Head of caudate nucleus (tissue), 42 donors: ENCODE measurements around the gene RPS16.

Source experiments
- DNase-seq, 42 donors: peaks; one replicate each; pipeline versions ENCODE4 v3.0.0 to v3.0.0-alpha.2; 2020 to 2021; ENCODE audit warnings: mixed read lengths in 7 of 42
- intact Hi-C: fragments of 100-400 bp; cut with DNase I; formaldehyde crosslinking; loops from one replicate; pipeline ENCODE4 v1.15.0; 2022

Gene RPS16

DNA sequence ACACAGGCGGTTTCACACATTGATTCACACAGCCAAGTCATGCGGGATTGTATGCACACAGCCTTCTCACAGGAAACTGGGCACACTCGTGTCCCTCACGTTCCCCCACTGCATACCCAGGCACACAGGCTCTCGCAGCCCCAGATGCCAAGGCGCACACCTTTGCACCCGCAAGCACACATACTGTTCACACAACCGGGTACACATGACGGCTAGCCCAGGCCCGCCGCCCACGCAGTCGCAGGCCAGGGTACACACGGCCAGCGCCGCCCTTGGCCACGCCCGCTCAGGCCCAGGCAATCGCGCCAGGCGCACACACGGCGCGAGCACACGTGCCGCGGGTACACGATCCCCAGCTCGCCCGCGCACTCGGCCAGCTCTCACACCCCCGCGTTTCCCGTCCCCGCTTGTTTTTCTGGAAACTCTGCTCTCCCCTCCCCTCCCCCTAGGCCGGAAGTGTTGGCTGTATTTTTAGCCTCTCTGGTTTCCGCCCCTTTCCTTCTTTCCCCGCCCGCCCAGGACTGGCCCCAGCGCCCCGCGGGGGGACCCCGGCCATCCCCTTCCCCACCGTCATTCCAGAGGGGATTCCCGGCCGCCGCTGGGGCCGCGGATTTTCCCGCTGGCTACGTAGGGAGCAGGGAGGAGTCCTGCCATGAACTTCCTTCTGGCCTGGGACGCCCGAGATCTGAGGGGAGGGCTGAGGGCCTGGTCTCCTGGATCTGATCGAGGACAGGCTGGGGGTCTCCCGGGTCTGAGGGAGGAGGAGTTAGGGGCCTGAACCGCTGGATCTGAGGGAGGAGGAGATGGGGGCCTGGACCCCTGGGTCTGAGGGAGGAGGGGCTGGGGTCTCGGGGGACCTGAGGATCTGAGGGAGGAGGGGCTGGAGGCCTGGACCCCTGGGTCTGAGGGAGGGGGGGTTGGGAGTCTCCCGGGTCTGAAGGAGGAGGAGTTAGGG lies 33.1 kb downstream of the RPS16 start:
- intact Hi-C loops: no loop called here
- peak; percentile 45 to 92 (median 73) for DNase-seq

- DNase-seq: peak in 26 of 42 donors; percentile 25 to 75 (median 54)
- intact Hi-C loops: no loop called here
These were observed 34.0 kb downstream of the RPS16 start for GRCh38 chr19:39401549-39402345.

DNA sequence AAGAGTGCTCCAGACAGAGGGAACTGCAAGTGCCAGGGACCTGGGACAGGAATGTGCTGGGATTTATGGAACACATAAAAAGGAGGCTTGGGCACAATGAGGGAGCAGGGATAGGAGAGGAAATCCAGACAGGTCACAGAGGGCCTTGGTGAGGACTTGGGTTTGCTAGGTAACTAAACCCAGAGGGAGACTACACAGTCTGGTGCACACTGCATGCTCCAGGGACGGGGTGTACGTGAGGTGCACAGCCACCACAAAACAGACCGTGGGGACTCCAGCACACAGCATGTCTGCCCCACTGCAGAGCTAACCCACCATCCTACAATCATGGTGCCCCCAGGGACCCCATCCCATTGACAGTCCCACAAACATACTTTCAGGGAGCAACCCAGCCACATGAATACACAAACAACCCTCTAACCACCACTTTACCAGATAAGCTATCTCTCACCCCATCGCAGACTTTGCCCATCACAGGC lies 34.6 kb downstream of the RPS16 start:
- intact Hi-C loops: no loop called here
- no peak for DNase-seq

- intact Hi-C loops: no loop called here
- no peak for DNase-seq
These were observed 35.7 kb downstream of the RPS16 start for GRCh38 chr19:39400061-39400460.

DNA sequence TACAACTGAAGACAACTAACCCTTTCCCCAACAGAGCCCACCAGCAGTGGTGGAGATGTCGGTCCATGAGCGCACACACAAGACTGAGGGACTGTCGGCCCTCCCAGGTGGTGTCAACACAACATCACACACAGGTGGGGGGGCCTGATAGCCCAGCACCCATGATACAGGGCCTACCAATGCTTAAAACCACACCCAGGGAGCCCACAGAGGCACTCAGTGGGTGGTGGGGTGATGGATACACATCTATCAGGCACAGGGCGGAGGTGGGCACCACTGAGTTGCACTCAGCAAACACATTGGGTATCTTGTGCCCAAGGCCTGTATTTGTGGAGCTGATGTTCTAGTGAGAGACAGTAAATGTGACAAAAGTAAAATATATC lies 36.1 kb downstream of the RPS16 start:
- intact Hi-C loops: loop anchor here (5.0 to 10.0 kb wide), 2 partner anchors 55 to 133 kb away; partner anchors contain the start of genes EID2B and SAMD4B
- no peak for DNase-seq

- intact Hi-C loops: loop anchor here (5.0 to 10.0 kb wide), 2 partner anchors 54 to 134 kb away; partner anchors contain the start of genes EID2B and SAMD4B
- peak in 31 of 42 donors; percentile 29 to 76 (median 55) for DNase-seq
These were observed 37.4 kb downstream of the RPS16 start for GRCh38 chr19:39398297-39398864.

DNA sequence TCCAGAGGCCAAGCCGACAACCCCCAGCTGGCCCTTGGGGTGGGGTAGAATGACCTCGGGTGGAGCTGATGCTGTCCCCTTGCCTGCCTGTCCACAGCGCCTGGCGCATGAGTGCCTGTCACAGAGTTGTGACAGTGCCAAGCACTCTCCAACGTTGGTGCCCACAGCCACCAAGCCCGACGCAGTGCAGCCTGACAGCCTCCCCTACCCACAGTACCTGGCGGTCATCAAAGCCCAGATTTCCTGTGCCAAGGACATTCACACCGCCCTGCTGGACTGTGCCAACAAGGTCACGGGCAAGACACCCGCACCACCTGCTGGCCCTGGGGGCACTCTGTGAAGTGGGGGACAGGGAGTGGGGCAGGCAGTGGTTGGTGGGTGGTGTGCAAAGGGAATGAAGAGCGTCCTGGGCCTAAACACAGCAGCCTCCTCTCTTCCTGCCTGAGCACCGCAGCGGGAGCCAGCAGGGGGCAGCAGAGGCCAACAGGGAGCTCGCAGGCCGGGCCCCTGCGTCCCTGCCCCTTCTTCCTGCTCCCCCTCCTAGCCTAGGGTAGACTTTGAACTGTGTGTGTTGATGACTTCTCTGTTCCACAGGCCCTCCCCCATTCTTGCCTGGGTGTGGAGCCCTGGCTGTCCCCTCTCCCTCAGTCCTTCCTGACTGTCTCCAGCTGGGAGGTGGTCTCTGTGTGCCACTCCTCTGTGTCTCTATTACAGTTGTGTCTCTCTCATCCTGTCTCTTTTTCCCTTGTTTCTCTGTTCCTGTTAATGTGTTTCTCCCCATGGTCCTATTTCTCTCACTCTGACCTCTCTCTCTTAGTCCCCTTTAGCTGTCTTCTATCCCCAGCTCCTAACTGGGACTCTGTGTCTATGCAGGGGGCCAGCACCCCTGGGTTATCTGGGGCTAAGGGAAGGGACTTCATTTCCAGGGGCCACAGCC lies 38.1 kb downstream of the RPS16 start:
- intact Hi-C loops: loop anchor here (5.0 to 10.0 kb wide), 2 partner anchors 53 to 135 kb away; partner anchors contain the start of genes EID2B and SAMD4B
- peak; percentile 70 to 94 (median 86) for DNase-seq

DNA sequence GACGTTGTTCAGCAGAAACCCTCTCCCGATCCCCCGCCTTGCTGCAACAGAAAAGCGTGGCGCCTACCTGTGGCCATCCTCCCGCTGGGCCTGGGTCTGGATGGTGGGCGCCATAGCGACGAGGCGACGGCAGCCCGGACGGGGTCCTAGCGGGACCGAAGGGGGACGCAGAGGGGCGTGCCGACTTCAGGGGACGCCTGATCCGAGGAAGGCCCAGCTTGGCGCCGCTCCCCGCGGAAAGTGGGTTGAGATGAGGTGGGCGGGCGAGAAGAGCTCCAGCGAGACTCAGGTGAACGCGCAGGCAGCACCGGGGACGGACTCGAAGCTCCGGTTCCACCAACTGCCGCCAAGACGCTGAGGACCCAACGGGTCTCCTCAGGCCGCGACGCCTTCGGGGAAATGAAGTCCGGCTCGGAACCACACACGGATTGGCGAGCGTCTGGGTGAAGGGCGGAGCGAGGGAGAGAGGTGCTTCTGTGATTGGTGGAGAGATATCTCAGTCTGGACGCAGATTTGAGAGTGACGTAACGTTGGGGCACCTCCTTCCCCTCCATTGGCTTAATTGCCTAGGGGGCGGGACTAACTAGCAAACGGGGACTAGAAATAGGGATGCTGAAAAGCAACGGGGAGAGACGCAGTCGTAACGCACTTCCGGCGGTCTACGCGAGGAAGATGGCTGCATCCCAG lies 44.9 kb downstream of the RPS16 start, which contains the start of the genes MED29 and PAF1:
Gene MED29, plus strand, starts transcription at position 628 of the 687 bp plus-strand sequence. Its CDS starts 45 bp downstream, at position 673.
Gene PAF1, minus strand, starts transcription at position 356 of the 687 bp plus-strand sequence. Its CDS starts 242 bp downstream, at position 114.
- intact Hi-C loops: loop anchor here (10.0 kb wide), 1 partner anchor 46 kb away; the partner anchor contains the start of gene SAMD4B
- peak; percentile 88 to 100 (median 98) for DNase-seq

DNA sequence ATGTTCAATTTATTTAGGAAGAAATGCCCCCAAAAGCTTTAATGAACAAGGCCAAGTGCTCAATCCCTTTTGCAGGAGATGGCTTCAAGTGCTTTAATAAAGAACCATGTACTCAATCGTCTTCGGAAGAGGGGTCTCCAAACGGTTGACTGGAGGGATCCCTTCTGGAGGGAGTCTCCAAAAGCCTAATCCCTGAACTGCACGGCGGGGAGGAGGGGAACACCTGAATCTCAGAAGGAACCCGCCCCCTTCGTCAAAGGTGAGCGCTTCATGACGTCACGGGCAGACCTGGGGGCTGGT lies 45.3 kb downstream of the RPS16 start:
- intact Hi-C loops: loop anchor here (10.0 kb wide), 1 partner anchor 46 kb away; the partner anchor contains the start of gene SAMD4B
- peak in 28 of 42 donors; percentile 67 to 92 (median 82) for DNase-seq

DNA sequence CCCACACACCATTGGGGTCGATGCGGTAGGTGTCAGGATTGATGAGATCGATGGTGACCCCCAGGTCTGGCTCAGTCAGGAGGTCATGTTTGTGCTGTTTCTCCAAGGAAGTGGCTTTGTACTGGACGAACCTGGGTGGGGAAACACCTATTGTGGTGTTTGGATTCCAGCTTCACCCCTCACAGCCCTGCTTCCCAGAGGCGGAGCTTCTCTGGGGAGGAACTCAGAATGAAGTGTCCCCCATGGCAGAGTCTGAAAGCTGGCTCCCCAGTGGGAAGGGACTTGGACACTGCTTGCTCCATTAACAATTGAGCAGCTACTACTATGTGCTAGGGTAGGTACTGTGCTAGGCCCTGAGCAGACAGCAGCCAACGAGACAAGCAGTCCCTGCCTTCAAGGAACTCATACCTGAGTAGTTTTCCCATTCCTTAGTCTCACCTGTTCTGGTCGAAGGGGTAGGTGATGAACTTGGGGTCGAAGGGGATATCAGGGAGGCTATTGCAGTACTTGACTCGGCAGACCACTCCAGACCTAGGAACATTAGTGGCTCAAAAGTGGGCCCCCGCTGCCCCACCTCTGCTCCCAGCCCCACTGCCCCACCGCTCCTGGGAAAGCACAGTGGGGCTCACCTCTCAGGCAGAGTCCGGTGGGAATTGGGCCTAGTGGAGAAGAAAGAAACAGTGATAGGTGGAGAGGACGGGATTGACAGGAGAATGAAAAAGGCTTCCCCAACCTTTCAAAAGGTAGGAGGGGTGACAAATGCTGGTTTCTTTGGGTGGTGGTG lies 45.9 kb downstream of the RPS16 start:
- intact Hi-C loops: loop anchor here (10.0 kb wide), 1 partner anchor 45 kb away; the partner anchor contains the start of gene SAMD4B
- DNase-seq: no peak

DNA sequence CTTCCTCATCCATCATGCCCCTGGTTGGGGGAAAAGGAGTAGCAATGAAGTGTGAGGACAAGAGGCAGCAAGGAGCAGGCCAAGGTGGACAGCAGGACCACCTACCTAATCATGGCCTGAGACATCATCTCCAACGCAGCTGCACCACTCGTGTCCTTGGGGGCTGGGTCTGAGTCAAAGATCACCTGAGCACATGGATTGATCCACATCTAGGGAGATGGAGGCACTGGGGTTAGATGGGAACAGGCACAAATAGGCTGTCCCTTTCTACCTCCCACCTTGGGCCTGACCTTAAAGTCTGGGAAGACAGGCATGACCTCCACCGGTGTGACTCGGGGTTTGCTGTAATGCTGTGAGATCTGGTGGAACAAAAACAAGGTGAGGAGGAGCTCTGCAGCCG lies 47.1 kb downstream of the RPS16 start:
- intact Hi-C loops: no loop called here
- no peak for DNase-seq

DNA sequence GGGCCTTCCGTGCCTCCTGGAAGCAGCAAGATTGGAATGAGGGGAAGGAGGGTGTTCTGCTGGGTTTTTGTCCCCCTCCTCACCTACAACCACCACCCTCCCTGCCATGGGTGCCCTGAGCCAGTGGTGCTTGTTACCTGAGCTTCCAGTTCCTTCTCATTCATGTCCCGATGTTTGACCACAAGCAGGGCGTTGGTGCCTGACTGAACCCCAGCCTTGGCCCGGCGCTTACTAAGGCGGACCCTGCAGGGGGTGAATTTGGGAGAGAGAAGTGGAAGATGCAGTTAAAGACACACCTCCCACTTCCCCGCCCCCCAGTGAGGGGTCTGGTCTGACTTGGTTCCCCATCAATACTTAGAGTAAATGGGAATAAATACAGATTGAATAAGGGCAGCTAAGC lies 49.2 kb downstream of the RPS16 start:
- intact Hi-C loops: no loop called here
- no peak for DNase-seq

GRCh38 chr19:39385629-39386411 lies 49.9 kb downstream of the RPS16 start:
- no peak for DNase-seq
- intact Hi-C loops: no loop called here

DNA sequence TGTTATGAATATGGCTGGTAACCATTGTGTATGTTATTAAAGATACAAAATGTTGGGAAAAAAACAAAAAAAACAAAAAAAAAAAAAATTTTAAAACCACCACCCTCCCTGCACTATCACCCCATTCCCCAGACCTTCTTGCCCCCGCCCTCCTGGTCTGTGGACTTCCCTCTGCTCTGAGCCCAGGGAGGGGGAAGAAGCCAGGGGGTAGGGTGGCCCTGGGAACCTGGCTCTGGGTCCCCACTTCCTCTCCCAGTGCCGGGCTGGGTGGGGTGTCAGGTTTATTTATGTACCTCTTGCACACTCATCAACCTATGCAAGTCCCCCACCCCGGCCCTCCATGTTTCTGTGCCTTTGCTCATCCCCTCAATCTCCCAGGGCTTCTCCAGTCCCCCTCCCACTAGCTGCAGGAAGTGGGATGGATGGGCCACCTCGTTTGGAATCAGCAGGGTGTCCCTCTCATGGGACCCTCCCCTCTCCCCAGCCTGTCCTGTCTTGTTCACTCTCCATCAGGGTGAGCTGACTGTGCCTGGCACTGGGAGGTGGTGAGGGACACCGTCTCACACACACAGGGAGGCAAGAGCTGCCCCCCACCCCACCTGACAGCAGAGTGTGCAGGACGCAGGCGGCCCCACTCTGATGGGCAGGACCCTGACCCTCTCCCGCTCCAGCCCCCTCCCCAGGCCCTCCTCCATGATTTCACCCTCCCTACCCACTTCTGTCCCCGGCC lies 50.7 kb downstream of the RPS16 start:
- intact Hi-C loops: no loop called here
- DNase-seq: no peak
